Lower lobe of right lung (tissue), 2 donors: Measurements from ENCODE around the gene COL23A1. TPM values are rescaled to one million over a fixed set of nuclear protein-coding genes. Genes with fewer than 3 reads are reported as not detected.
A peak's percentile ranks its signal among the peaks of the same experiment; 100 is the strongest.

Experiments
- ATAC-seq, 2 donors: fragments of 200-7000 bp; cut with Tn5 transposase; one replicate each; pipeline ENCODE4 v1.9.1; 2020 to 2022; ENCODE audit warnings: mild to moderate bottlenecking in 2 of 2, moderate library complexity in 2 of 2
- DNase-seq: peaks from one replicate; pipeline ENCODE4 v3.0.0-alpha.2; 2020
- H3K27ac ChIP-seq: fragments of 200-600 bp; one replicate; pipeline ENCODE4 v1.8.0; 2022
- H3K27me3 ChIP-seq: fragments of 200-600 bp; one replicate; pipeline ENCODE4 v1.8.0; 2022; ENCODE audit warnings: low read depth
- H3K36me3 ChIP-seq: fragments of 200-600 bp; one replicate; pipeline ENCODE4 v1.8.0; 2022; ENCODE audit warnings: mild to moderate bottlenecking
- H3K4me1 ChIP-seq: fragments of 200-600 bp; one replicate; pipeline ENCODE4 v1.8.0; 2022
- H3K4me3 ChIP-seq: fragments of 200-600 bp; one replicate; pipeline ENCODE4 v1.8.0; 2022; ENCODE audit warnings: mild to moderate bottlenecking
- H3K9me3 ChIP-seq: fragments of 200-600 bp; one replicate; pipeline ENCODE4 v1.8.0; 2022
- CTCF ChIP-seq: fragments of 200-600 bp; IDR thresholded peaks from one replicate; pipeline ENCODE4 v1.8.0; 2022; ENCODE audit warnings: antibody characterized with exemption, mild to moderate bottlenecking
- intact Hi-C: fragments of 100-400 bp; cut with DNase I; formaldehyde crosslinking; loops from one replicate; pipeline ENCODE4 v1.11.0; 2022
- total RNA-seq: library from RNA; stranded (reverse); fragmentation: NEBNext Ultra II Directional; extraction: Animal tissue kit (Norgen Biotek cat#: 25700); gene quantifications from one replicate; pipeline ENCODE4 v1.2.1, GENCODE V29; 2021
- donor health status: DM: no; HTN: yes; CAD: no; lungs with severe emphysema.

The COL23A1 gene
- total RNA-seq, 1 donor from 2014 or later = 1.2 TPM

DNA sequence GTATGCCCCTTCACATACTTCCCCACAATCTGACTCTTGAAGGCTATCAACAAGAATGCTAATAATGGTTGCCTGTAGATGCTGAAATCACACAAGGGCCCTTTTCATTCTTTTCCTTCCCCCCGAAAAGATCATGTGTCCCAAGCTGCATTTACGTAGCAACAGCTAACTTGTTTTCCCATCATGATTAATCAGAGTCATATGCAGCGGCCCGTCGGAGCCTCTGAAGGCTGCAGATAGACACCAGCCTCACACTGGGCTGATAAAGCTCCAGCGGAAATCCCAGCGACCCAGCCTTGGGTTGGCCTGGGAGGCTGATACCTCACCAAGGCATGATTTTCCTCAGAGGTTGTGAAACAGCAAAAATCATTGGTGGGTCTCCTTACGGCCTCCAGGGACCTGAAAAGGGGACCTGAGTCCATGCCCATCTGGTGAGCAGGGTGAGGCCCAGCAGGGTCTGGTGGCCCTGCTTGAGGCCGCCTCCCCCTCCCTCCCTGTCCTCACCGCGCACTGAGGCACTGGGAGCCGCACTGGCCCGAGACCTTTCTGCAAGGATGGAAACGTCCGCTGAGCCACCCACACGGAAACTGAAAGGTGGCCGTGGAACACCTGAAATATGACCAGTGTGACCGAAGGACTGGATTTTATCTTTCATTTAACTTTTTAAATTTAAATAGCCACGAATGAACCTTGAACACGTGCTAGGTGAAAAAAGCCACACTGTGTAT is 243.4 kb downstream of the COL23A1 start:
- DNase-seq = peak; percentile 19
- H3K9me3 ChIP-seq = no peaks in the 10 kb centered on the region
- no peak for TF ChIP-seq CTCF
- no peaks in the 10 kb centered on the region for H3K27me3 ChIP-seq
- intact Hi-C loops = no loop called here
- H3K4me3 ChIP-seq = no peak overlapping the region
- H3K4me1 ChIP-seq = no peaks in the 10 kb centered on the region
- no peak overlapping the region for H3K27ac ChIP-seq
- ATAC-seq = no peak
- H3K36me3 ChIP-seq = no peaks in the 10 kb centered on the region

DNA sequence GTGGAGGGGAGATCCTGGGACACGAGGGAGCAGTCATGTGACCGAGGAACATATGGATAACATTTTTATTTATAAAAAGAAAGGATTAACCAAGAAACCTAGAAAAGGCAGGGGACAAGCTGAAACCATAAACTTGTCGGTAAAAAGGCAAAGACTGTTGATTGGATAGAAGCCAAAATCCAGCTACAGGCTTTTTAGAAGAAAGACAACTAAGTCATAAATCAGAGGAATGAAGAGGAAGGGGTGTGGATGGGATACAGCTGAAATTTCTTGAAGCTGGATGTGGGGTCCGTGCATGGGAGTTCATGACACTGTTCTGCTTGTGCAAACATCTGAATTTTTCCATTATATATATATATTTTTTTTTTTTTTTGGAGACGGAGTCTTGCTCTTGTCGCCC is 246.9 kb downstream of the COL23A1 start:
- no peak for TF ChIP-seq CTCF
- ATAC-seq = no peak

GRCh38 chr5:178341851-178342140 is 248.4 kb downstream of the COL23A1 start:
- Histone ChIP-seq H3K36me3 (no peaks in the 10 kb centered on the region), H3K4me3 (no peak overlapping the region), H3K27me3 (no peaks in the 10 kb centered on the region), H3K27ac (no peak overlapping the region), H3K9me3 (no peaks in the 10 kb centered on the region), H3K4me1 (no peaks in the 10 kb centered on the region)
- intact Hi-C loops = no loop called here
- ATAC-seq (no peak), DNase-seq (no peak)
- no peak for TF ChIP-seq CTCF

More for the DNA sequence above, 246.9 kb downstream of the COL23A1 start:
- no peak for DNase-seq
- no peak overlapping the region for H3K27ac ChIP-seq
- no peak overlapping the region for H3K4me3 ChIP-seq
- H3K9me3 ChIP-seq = no peaks in the 10 kb centered on the region
- H3K36me3 ChIP-seq = no peaks in the 10 kb centered on the region
- intact Hi-C loops = no loop called here
- H3K4me1 ChIP-seq = no peaks in the 10 kb centered on the region
- no peaks in the 10 kb centered on the region for H3K27me3 ChIP-seq

DNA sequence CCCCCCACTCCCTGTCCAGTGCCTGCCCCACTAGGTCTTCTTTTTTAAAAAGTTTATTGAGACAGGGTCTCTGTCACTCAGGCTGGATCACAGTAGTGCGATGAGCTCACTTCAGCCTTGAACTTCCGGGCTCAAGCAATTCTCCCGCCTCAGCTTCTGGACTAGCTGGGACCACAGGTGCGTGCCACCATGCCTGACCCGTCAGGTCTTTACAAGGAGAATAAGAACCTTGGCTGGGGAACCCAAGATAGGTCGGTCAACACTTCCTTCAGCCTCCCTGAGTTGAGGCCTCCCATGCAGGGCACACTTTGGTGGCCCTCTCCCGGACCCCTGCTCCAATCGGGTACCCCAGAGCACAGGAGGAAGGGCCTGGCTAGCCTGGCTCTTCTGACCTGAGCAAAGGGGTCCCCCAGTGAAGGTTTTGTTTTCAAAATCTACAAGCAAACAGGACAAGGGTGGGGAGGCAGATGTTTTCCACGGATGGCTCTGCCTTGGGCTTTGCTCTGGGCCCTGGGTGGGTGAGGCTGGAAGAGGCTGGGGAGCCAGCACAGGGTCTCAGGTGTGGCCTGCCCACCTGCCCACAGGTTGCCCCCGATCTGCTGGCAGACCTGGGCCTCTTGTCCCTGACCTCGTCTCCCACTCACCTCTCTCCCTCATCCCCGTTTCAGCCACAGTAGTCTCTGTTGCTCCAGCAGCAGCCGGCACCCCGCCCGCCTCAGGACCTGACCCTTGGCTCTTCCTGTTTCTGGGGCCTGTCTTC is 248.9 kb downstream of the COL23A1 start:
- Histone ChIP-seq H3K4me3 (no peak overlapping the region), H3K4me1 (no peaks in the 10 kb centered on the region), H3K27me3 (no peaks in the 10 kb centered on the region), H3K9me3 (no peaks in the 10 kb centered on the region), H3K36me3 (no peaks in the 10 kb centered on the region), H3K27ac (no peak overlapping the region)
- ATAC-seq (no peak), DNase-seq (no peak)
- no peak for TF ChIP-seq CTCF
- intact Hi-C loops = no loop called here

DNA sequence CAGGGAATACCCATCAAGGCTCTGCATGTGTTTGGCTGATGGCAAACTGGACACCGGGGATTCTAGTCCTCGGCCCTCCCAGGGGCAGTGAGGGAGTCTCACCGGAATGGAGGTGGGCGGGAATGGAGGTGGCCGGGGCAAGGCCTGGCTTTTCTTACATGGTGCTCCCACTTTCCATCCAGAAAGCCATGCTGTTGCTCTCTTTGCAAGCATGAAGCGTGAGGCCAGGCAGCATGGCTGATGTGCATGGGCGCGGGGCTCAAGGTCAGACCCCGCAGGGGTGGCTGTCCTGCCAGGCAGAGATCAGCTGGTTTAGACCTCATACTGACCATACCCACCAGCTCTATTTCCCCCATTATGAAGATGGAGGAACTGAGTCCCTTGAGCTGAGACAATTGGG is 249.6 kb downstream of the COL23A1 start:
- Histone ChIP-seq H3K4me3 (no peak overlapping the region), H3K27ac (no peak overlapping the region), H3K27me3 (no peaks in the 10 kb centered on the region), H3K9me3 (no peaks in the 10 kb centered on the region), H3K36me3 (no peaks in the 10 kb centered on the region), H3K4me1 (no peaks in the 10 kb centered on the region)
- DNase-seq = no peak
- no peak for ATAC-seq
- no peak for TF ChIP-seq CTCF
- intact Hi-C loops = no loop called here
